GM12801 (cell line): Measurements from ENCODE around the gene TMEM176B.

Source experiments
- CTCF ChIP-seq: IDR thresholded peaks from one replicate; pipeline ENCODE4 v1.5.1; 2011; ENCODE audit warnings: control low read depth; ENCODE audit not compliant: insufficient read length; ENCODE audit errors: extremely low read depth

TMEM176B gene

GRCh38 chr7:150799741-150800580 lies at the start of gene TMEM176B:
TMEM176B (minus strand) TSS chr7:150800364; CDS start chr7:150796569, 3,795 bp downstream.
- TF ChIP-seq CTCF, result no peak

GRCh38 chr7:150849204-150849775 lies 49.1 kb upstream of the TMEM176B start:
- no peak for TF ChIP-seq CTCF

GRCh38 chr7:150848561-150849115 lies 48.5 kb upstream of the TMEM176B start:
- TF ChIP-seq CTCF, result no peak

- no peak for TF ChIP-seq CTCF
Measured at GRCh38 chr7:150848111-150848510, 47.9 kb upstream of the TMEM176B start.

- TF ChIP-seq CTCF, result no peak
Measured at GRCh38 chr7:150847536-150847935, 47.4 kb upstream of the TMEM176B start.

- no peak for TF ChIP-seq CTCF
Measured at GRCh38 chr7:150846291-150847115, 46.3 kb upstream of the TMEM176B start.

GRCh38 chr7:150845421-150845861 lies 45.3 kb upstream of the TMEM176B start:
- TF ChIP-seq CTCF, result no peak
